GM18868 (cell line): ENCODE results near the gene PRAMEF20.

Experiments
- ATAC-seq: cut with Tn5 transposase; IDR thresholded peaks from one replicate; pipeline ENCODE4 v1.9.1; 2021; ENCODE audit warnings: mild to moderate bottlenecking, moderate library complexity; ENCODE audit not compliant: unreplicated experiment

PRAMEF20 gene

DNA sequence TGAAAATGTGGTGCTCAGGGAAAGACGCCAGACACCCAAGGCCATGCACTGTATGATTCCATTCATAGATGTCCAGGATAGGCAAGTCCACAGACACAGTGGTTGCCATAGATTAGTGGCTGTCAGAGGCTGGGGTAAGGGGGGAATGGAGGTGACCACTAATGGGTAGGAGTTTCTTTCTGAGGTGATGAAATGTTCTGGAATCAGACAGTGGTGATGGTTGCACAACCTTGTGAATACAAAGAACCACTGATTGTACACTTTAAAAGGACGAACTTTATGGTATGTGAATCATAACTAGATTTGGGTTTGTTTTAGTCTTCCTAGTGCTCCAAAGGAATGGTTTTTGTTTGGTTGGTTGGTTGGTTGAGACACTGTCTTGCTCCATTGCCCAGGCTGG is 51.7 kb downstream of the PRAMEF20 start:
- no peak for ATAC-seq

DNA sequence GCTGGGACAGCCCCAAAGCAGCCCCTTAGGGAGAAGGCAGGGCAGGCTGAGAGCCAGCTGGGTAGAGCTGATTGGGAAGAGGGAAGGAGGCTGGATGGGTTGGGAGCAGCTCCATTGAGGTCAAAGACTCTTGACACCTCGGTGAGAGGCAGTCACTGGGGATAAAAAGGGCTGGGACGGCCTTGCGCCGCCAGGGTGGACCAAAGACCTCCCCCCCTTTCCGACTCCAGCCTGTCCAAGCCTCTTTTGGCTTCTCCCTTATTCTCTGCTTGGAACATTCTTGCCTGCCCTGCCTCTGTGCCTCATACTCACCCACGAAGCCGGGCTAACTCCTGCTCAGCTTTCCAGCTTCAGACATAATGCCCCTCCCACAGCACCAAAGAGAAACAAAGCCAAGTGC is 52.4 kb downstream of the PRAMEF20 start:
- no peak for ATAC-seq

DNA sequence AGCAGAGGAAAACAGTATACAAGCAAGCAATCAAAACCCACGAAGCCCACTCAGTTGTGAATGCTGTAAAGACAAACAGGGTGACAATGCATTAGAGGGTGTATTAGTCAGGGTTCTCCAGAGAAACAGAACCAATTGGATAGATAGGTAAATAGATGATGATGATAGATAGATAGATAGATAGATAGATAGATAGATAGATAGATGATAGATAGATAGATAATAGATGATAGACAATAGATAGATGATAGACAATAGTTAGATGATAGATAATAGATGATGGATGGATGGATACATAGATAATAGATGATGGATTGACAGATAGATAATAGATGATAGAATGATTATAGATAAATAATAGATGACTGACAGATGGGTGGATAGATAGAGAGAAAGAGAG is 55.3 kb downstream of the PRAMEF20 start:
- no peak for ATAC-seq

DNA sequence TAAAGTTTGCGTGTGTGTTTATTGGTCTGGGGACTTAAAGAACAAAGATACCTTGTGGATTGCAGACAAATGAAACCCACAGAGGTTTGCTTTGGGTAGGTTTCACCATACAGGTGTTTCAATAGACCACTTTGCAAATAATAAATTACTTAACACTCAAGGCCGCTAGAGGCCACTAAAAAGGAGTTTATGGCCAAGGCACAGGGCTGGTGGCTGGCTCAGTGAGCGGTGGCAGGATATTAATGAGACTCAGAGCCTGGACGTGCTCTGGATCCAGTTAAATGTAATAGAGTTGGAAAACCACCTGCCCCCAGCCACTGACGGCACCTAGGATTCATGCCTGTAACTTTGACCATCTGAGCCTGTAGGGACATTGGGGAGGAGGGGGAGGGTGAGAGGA is 59.1 kb downstream of the PRAMEF20 start:
- ATAC-seq, result no peak
